ENCODE data around the gene CAMK4. TPM values are rescaled to one million over a fixed set of nuclear protein-coding genes. Genes with fewer than 3 reads are reported as not detected.
"Not testable (repeated sequence)": the region's sequence is repeated elsewhere in the genome, so short reads cannot be mapped to it uniquely, and the experiment has no call there.

CAMK4 gene
- total RNA-seq, 8 experiments from 2014 or later: 0.24 to 12.1 (median 8.7) TPM

- 39 to 96% (median 79%) methylated on average over 2 to 7 of the region's 7 CpGs; no CpG with 5 or more reads in 3 of the 10 experiments for WGBS, 10 experiments
- in situ Hi-C loops (cut with MboI; ENCODE audit: low pct_unique_long_range_greater_than_20kb in 2 of 9, low sequenced_read_pairs in 9 of 9, unreplicated experiment in 9 of 9): no loop called here
- Histone ChIP-seq H3K4me3 (no peak overlapping the region), H3K27ac (no peak overlapping the region), H3K4me1 (replicated peaks in 1 of 2) (no peaks in the 10 kb centered on the region)
- peak in 4 of 8 experiments; percentile 16 to 97 (median 76) for ATAC-seq (replicated peaks in 6 of 8)
These were observed 162.0 kb downstream of the CAMK4 start for GRCh38 chr5:111385970-111386831.

GRCh38 chr5:111386832-111387162 lies 162.6 kb downstream of the CAMK4 start:
- Histone ChIP-seq H3K27ac (no peak overlapping the region), H3K4me3 (no peak overlapping the region), H3K4me1 (replicated peaks in 1 of 2) (no peaks in the 10 kb centered on the region)
- in situ Hi-C loops (cut with MboI; ENCODE audit: low pct_unique_long_range_greater_than_20kb in 2 of 9, low sequenced_read_pairs in 9 of 9, unreplicated experiment in 9 of 9): no loop called here
- ATAC-seq (replicated peaks in 6 of 8): no peak
- 9 to 100% (median 57%) methylated on average over 1 of the region's 1 CpG; no CpG with 5 or more reads in 1 of the 10 experiments for WGBS, 10 experiments

DNA sequence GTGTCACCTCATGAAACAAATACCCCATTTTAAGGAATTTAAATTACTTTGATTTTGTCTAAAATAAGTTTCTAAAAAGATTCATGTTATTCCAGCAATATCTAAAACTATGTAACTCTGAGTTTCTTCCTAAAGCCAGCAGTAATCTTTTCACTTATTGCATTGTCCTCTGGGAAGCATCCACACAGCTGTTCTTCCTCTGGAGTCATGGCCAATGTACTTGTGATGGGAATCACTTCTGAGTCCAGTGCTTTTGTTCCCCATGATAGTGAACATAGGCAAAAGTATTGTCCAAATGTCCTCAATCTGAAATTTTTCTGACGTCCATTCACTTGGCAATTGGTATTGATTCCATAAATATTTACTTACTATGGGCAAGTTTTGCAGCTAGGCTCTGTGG lies 163.2 kb downstream of the CAMK4 start:
- no peak for ATAC-seq (replicated peaks in 6 of 8)
- no peaks in the 10 kb centered on the region for H3K4me1 ChIP-seq (replicated peaks in 1 of 2)
- WGBS, 10 experiments: 0 to 50% (median 9%) methylated on average over 1 of the region's 1 CpG; no CpG with 5 or more reads in 5 of the 10 experiments

DNA sequence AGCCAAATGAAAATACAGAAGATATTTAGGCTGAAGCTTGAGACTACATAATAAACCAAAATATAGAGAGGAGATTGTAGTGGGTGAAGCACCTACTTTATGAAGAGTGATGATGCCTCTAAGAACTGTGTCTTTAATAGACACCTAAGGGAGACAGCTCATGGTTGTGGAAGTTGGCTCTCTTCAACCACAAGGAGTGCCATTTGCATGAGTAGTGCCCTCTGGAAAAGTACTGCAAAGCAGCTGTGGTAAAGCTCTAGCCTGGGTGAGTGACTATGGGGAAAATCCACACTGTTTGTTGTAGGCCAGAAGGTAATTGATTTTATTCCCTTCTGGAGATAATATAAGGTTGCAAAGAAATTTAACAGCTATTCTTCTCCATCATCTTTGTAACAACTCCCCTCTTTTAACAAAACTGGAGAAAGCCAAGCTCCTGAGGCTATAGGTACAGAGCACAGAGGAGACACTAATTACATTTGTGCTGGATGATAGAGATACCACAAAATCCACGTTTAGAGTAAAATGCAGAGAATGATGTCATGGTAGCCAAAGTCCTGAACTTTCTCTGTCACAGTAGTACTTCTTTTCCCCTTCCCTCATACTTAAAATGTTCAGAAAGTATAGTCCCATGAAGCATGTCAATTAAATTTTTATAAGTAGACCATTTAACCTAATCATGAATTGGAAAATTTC lies 165.4 kb downstream of the CAMK4 start:
- H3K4me3 ChIP-seq: no peak overlapping the region
- WGBS, 10 experiments: 0 to 100% (median 50%) methylated on average over 1 of the region's 1 CpG; no CpG with 5 or more reads in 2 of the 10 experiments
- no peak overlapping the region for H3K27ac ChIP-seq
- in situ Hi-C loops (cut with MboI; ENCODE audit: low pct_unique_long_range_greater_than_20kb in 2 of 9, low sequenced_read_pairs in 9 of 9, unreplicated experiment in 9 of 9): no loop called here
- no peaks in the 10 kb centered on the region for H3K4me1 ChIP-seq (replicated peaks in 1 of 2)
- no peak for ATAC-seq (replicated peaks in 6 of 8)

More for the DNA sequence above, 163.2 kb downstream of the CAMK4 start:
- Histone ChIP-seq H3K4me3 (no peak overlapping the region), H3K27ac (no peak overlapping the region)
- in situ Hi-C loops (cut with MboI; ENCODE audit: low pct_unique_long_range_greater_than_20kb in 2 of 9, low sequenced_read_pairs in 9 of 9, unreplicated experiment in 9 of 9): no loop called here

DNA sequence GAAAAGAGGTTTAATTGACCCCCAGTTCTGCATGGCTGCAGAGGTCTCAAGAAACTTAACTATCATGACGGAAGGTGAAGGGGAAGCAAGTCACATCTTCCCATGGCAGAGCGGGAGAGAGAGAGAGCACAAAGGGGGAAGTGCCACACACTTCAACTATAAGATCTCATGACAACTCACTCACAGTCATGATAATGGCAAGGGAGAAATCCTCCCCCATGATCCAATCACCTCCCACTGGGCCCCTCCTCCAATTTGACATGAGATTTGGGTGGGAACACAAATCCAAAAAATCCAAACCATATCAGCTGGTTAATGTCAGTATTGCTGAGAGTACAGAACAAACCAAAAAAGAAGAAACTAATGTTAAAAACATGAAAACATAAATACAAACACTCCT lies 168.0 kb downstream of the CAMK4 start:
- in situ Hi-C loops (cut with MboI; ENCODE audit: low pct_unique_long_range_greater_than_20kb in 2 of 9, low sequenced_read_pairs in 9 of 9, unreplicated experiment in 9 of 9): no loop called here
- Histone ChIP-seq H3K4me1 (replicated peaks in 1 of 2) (no peaks in the 10 kb centered on the region), H3K27ac (no peak overlapping the region), H3K4me3 (no peak overlapping the region)
- no peak for ATAC-seq (replicated peaks in 6 of 8)
- 67 to 92% (median 75%) methylated on average over 1 to 2 of the region's 2 CpGs; no CpG with 5 or more reads in 5 of the 10 experiments for WGBS, 10 experiments

GRCh38 chr5:111394586-111394985 lies 170.4 kb downstream of the CAMK4 start:
- no peak for ATAC-seq (replicated peaks in 6 of 8)
- WGBS, 10 experiments: 0 to 94% (median 79%) methylated on average over 1 to 3 of the region's 3 CpGs; no CpG with 5 or more reads in 1 of the 10 experiments
- H3K4me1 ChIP-seq (replicated peaks in 1 of 2): no peaks in the 10 kb centered on the region
- in situ Hi-C loops (cut with MboI; ENCODE audit: low pct_unique_long_range_greater_than_20kb in 2 of 9, low sequenced_read_pairs in 9 of 9, unreplicated experiment in 9 of 9): no loop called here
- no peak overlapping the region for H3K4me3 ChIP-seq
- no peak overlapping the region for H3K27ac ChIP-seq

GRCh38 chr5:111398013-111398412 lies 173.8 kb downstream of the CAMK4 start:
- no peak overlapping the region for H3K27ac ChIP-seq
- H3K4me3 ChIP-seq: no peak overlapping the region
- H3K4me1 ChIP-seq (replicated peaks in 1 of 2): no peaks in the 10 kb centered on the region
- in situ Hi-C loops (cut with MboI; ENCODE audit: low pct_unique_long_range_greater_than_20kb in 2 of 9, low sequenced_read_pairs in 9 of 9, unreplicated experiment in 9 of 9): no loop called here
- 0 to 100% (median 80%) methylated on average over 1 to 2 of the region's 2 CpGs; no CpG with 5 or more reads in 1 of the 10 experiments for WGBS, 10 experiments
- ATAC-seq (replicated peaks in 6 of 8): no peak

DNA sequence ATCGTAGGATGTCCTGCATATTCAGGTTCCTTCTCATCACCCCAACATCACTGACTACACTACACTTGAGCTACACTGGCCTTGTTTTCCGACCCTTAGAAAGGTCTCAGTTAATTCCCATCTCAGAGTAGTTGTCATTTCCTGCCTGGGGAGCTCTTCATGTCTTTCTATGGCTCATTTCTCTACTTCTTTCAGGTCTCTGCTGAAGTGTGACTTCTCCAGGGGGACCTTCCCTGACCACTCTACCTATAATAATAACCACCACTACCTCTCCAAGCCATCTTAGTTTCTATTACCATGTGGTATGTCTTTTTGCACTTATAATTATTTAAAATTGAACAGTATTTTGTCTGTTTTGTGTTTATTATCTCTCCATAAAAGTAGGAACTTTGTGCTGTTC lies 174.9 kb downstream of the CAMK4 start:
- 19 to 100% (median 67%) methylated on average over 1 to 2 of the region's 2 CpGs; no CpG with 5 or more reads in 3 of the 10 experiments for WGBS, 10 experiments
- H3K4me1 ChIP-seq (replicated peaks in 1 of 2): no peaks in the 10 kb centered on the region
- H3K4me3 ChIP-seq: no peak overlapping the region
- in situ Hi-C loops (cut with MboI; ENCODE audit: low pct_unique_long_range_greater_than_20kb in 2 of 9, low sequenced_read_pairs in 9 of 9, unreplicated experiment in 9 of 9): no loop called here
- H3K27ac ChIP-seq: no peak overlapping the region
- ATAC-seq (replicated peaks in 6 of 8): no peak

DNA sequence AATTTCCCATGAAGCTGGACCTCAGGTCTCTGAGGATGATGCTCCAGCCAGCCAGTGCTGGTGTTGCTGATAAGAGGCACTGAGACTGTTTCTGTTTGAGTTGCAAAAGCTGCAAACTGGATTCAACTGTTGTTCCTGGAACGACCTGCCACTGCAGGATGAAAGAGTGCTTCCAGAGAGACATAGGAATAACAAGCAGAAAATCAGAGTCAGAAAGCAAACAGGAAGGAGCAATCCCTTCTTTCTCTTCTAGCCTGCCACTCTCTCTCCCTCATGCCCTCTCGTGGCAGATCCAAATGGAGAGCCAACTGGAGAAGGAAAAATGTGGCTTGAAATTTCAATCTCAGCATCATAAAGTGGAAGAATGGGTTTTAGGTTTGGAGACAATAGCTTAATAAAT lies 177.7 kb downstream of the CAMK4 start:
- H3K4me1 ChIP-seq (replicated peaks in 1 of 2): no peaks in the 10 kb centered on the region
- in situ Hi-C loops (cut with MboI; ENCODE audit: low pct_unique_long_range_greater_than_20kb in 2 of 9, low sequenced_read_pairs in 9 of 9, unreplicated experiment in 9 of 9): no loop called here
- 0 to 67% (median 20%) methylated on average over 1 to 2 of the region's 2 CpGs; no CpG with 5 or more reads in 3 of the 10 experiments for WGBS, 10 experiments
- no peak for ATAC-seq (replicated peaks in 6 of 8)
- no peak overlapping the region for H3K4me3 ChIP-seq
- H3K27ac ChIP-seq: no peak overlapping the region

- no peak for ATAC-seq (replicated peaks in 6 of 8)
- in situ Hi-C loops (cut with MboI; ENCODE audit: low pct_unique_long_range_greater_than_20kb in 2 of 9, low sequenced_read_pairs in 9 of 9, unreplicated experiment in 9 of 9): no loop called here
- Histone ChIP-seq H3K4me1 (replicated peaks in 1 of 2) (no peaks in the 10 kb centered on the region), H3K27ac (no peak overlapping the region), H3K4me3 (no peak overlapping the region)
- WGBS, 10 experiments: 30 to 96% (median 71%) methylated on average over 1 to 2 of the region's 2 CpGs; no CpG with 5 or more reads in 3 of the 10 experiments
These were observed 180.1 kb downstream of the CAMK4 start for GRCh38 chr5:111404270-111404769.

DNA sequence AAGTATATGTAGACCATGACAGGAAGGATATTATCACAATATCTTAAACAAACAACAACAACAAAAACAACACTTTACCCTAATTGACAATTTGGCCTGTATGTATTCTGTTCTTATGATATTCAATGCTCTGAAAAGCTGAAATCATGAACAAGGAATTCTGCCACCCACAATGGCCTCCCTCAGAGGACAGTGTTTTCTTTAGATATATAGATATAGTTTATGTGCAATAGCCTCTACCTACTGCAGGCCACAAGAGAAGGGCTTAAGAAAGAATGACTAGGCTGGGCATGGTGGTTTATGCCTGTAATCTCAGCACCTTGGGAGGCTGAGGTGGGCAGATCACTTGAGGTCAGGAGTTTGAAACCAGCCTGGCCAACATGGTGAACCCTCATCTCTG lies 183.4 kb downstream of the CAMK4 start:
- H3K4me1 ChIP-seq (replicated peaks in 1 of 2): no peaks in the 10 kb centered on the region
- ATAC-seq (replicated peaks in 6 of 8): no peak
- no peak overlapping the region for H3K4me3 ChIP-seq
- H3K27ac ChIP-seq: no peak overlapping the region
- in situ Hi-C loops (cut with MboI; ENCODE audit: low pct_unique_long_range_greater_than_20kb in 2 of 9, low sequenced_read_pairs in 9 of 9, unreplicated experiment in 9 of 9): no loop called here

DNA sequence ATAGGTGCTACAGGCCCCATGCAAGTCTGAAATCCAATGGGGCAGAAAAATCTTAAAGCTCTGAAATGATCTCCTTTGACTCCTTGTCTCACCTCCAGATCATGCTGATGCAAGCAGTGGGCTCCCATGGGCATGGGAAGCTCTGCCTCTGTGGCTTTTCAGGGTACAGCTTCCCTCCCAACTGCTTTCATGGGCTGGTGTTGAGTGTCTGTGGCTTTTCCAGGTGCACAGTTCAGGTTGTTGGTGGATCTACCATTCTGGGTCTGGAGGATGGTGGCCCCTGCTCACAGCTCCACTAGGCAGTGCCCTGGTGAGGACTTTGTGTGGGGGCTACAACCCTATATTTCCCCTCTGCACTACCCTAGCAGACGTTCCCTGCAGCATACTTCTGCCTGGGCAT lies 184.6 kb downstream of the CAMK4 start:
- in situ Hi-C loops (cut with MboI; ENCODE audit: low pct_unique_long_range_greater_than_20kb in 2 of 9, low sequenced_read_pairs in 9 of 9, unreplicated experiment in 9 of 9): no loop called here
- ATAC-seq (replicated peaks in 6 of 8): no peak
- no peak overlapping the region for H3K4me3 ChIP-seq
- H3K4me1 ChIP-seq (replicated peaks in 1 of 2): no peaks in the 10 kb centered on the region
- no peak overlapping the region for H3K27ac ChIP-seq
- 67 to 80% methylated on average over 1 of the region's 1 CpG; no CpG with 5 or more reads in 8 of the 10 experiments for WGBS, 10 experiments

GRCh38 chr5:111409266-111409665 lies 185.1 kb downstream of the CAMK4 start:
- H3K4me1 ChIP-seq (replicated peaks in 1 of 2); H3K27ac ChIP-seq; H3K4me3 ChIP-seq; in situ Hi-C loops (cut with MboI; ENCODE audit: low pct_unique_long_range_greater_than_20kb in 2 of 9, low sequenced_read_pairs in 9 of 9, unreplicated experiment in 9 of 9); ATAC-seq (replicated peaks in 6 of 8): not testable (repeated sequence)

All from motor neuron (in vitro differentiated cells).